Measurements from ENCODE around the gene KRT76.

DNA sequence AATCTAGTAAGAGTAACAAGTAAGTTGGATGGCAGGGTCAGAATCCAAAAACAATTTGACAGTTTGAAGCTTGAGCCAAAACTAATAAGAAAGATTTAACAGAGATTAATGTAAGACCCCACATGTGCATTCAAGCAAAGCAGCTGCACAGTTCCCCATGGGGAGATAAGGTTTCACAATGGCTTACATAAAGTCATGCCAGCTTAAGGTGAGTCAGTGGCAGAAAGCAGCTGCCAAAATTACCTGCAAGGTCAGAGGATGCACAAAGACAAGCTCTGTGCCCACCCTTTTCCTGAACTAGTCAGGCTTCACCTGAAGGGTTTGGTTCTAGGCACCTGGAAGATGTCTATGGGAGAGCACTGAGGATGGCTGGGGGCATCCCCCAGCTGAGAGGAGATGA is 37.2 kb downstream of the KRT76 start:
- no peak for TF ChIP-seq EZH2 (IDR thresholded peaks at IDR 0.05; ENCODE audit: low read depth, unreplicated experiment)
- no peak for TF ChIP-seq POLR2AphosphoS5 (IDR thresholded peaks at IDR 0.05; ENCODE audit: low read depth)
- TF ChIP-seq REST (IDR thresholded peaks at IDR 0.05; ENCODE audit: unreplicated experiment): no peak
- TF ChIP-seq CTCF (conservative IDR thresholded peaks at IDR 0.05; ENCODE audit: low read depth in 2 of 2): no peak
- TF ChIP-seq EZH2phosphoT487 (IDR thresholded peaks at IDR 0.05; ENCODE audit: unreplicated experiment): no peak
- no peak for TF ChIP-seq STAT1 (IDR thresholded peaks at IDR 0.05; ENCODE audit: unreplicated experiment)
- TF ChIP-seq ETS1 (IDR thresholded peaks at IDR 0.05): no peak
- no peak for TF ChIP-seq JUNB (IDR thresholded peaks at IDR 0.05; ENCODE audit: unreplicated experiment)
- TF ChIP-seq CREB1 (CRISPR knock-in tag; IDR thresholded peaks at IDR 0.05; ENCODE audit: low read depth): no peak

Data from GM23338 (cell line).